DOHH2 (cell line): ENCODE measurements around the gene C1orf185.
"Not testable (repeated sequence)": the region's sequence is repeated elsewhere in the genome, so short reads cannot be mapped to it uniquely, and the experiment has no call there.

Experiments
- CTCF ChIP-seq: fragments of 200-600 bp; sonication (generic); IDR thresholded peaks from one replicate; pipeline ENCODE4 v1.5.1; 2014; ENCODE audit warnings: antibody characterized with exemption, mild to moderate bottlenecking, low read depth, low read length; ENCODE audit not compliant: poor library complexity, severe bottlenecking
- EZH2phosphoT487 ChIP-seq: fragments of 200-600 bp; sonication (generic); IDR thresholded peaks from 2 replicates; pipeline ENCODE4 v1.6.1; 2017; ENCODE audit warnings: borderline replicate concordance, mild to moderate bottlenecking, antibody characterized with exemption, low read length, moderate library complexity, mixed read lengths

- not testable (repeated sequence) for TF ChIP-seq EZH2phosphoT487, CTCF
Measured at GRCh38 chr1:51177988-51178387, 76.0 kb downstream of the C1orf185 start.
